Kidney (tissue), 14 donors: ENCODE results near the gene COL23A1. TPM values are rescaled to one million over a fixed set of nuclear protein-coding genes. Genes with fewer than 3 reads are reported as not detected.

Experiments used
- DNase-seq, 5 donors: peaks; one replicate each; pipeline ENCODE4 v3.0.0-alpha.2; 2013 to 2020
- FAIRE-seq: peaks from 2 replicates; lab custom pipeline; 2012; peaks lifted over from hg19 to GRCh38; lab: Jason Lieb, UNC
- H3K27ac ChIP-seq, 2 donors: one replicate each; pipeline ENCODE4 v1.7.0; 2013; ENCODE audit warnings: low read depth in 2 of 2, low read length in 2 of 2, inconsistent platforms in 1 of 2
- H3K27me3 ChIP-seq: one replicate; pipeline ENCODE4 v1.7.1; 2013; ENCODE audit warnings: low read length, inconsistent platforms; ENCODE audit not compliant: control insufficient read depth, insufficient read depth
- H3K36me3 ChIP-seq, 3 donors: one replicate each; pipeline versions ENCODE4 v1.7.0 to v1.7.1; 2013; ENCODE audit warnings: low read length in 3 of 3, control low read depth in 1 of 3, inconsistent platforms in 1 of 3; ENCODE audit not compliant: insufficient read depth in 3 of 3, control insufficient read depth in 2 of 3
- H3K4me1 ChIP-seq, 3 donors: one replicate each; pipeline versions ENCODE4 v1.7.0 to v1.7.1; 2013; ENCODE audit warnings: low read length in 3 of 3, inconsistent platforms in 1 of 3, low read depth in 1 of 3; ENCODE audit not compliant: control insufficient read depth in 2 of 3, insufficient read depth in 2 of 3
- H3K4me3 ChIP-seq, 3 donors: one replicate each; pipeline versions ENCODE4 v1.7.0 to v1.8.1; 2013; ENCODE audit warnings: low read length in 3 of 3, control low read depth in 1 of 3, inconsistent platforms in 1 of 3
- H3K9ac ChIP-seq, 3 donors: one replicate each; pipeline versions ENCODE4 v1.7.0 to v1.7.1; 2013; ENCODE audit warnings: low read length in 3 of 3, control low read depth in 1 of 3, inconsistent platforms in 1 of 3
- H3K9me3 ChIP-seq, 3 donors: one replicate each; pipeline versions ENCODE4 v1.7.0 to v1.7.1; 2013; ENCODE audit warnings: low read length in 3 of 3, control low read depth in 1 of 3, inconsistent platforms in 1 of 3; ENCODE audit not compliant: control insufficient read depth in 2 of 3, insufficient read depth in 1 of 3
- CTCF ChIP-seq: IDR thresholded peaks from 3 replicates; pipeline ENCODE4 v1.5.1; 2012; ENCODE audit warnings: mild to moderate bottlenecking, moderate library complexity, borderline replicate concordance; ENCODE audit not compliant: insufficient read depth; ENCODE audit errors: extremely low read depth
- intact Hi-C: fragments of 100-400 bp; cut with DNase I; formaldehyde crosslinking; loops from one replicate; pipeline ENCODE4 v1.11.1; 2022
- polyA plus RNA-seq: library from polyadenylated mRNA; stranded (reverse); fragments of 350-450 nt; fragmentation: Illumina TruSeq; extraction: RNeasy Lipid Tissue Mini Kit (QIAGEN cat#74804); gene quantifications from one replicate; pipeline ENCODE4 v1.2.3, GENCODE V29; 2014; ENCODE audit warnings: low read depth, low replicate concordance; ENCODE audit not compliant: insufficient read depth
- total RNA-seq: library from RNA; stranded (reverse); fragmentation: NEBNext Ultra II Directional; extraction: Animal tissue kit (Norgen Biotek cat#: 25700); gene quantifications from one replicate; pipeline ENCODE4 v1.2.1, GENCODE V29; 2021
- donor health status: control.
- donor health status: control.
- donor health status: control.
- donor health status: control.
- donor health status: control.
- donor health status: DM: yes; HTN: yes; CAD: no.
- donor health status: Normal renal cell carcinoma (clear cell type).

COL23A1 gene
- total and polyA plus RNA-seq, 2 donors from 2014 or later: 4.1 to 8.7 TPM

- intact Hi-C loops: no loop called here
- no peak overlapping the region for H3K27ac ChIP-seq
- no peak overlapping the region for H3K4me3 ChIP-seq
- H3K9ac ChIP-seq: no peak overlapping the region
- no peaks in the 10 kb centered on the region for H3K27me3 ChIP-seq
- no peaks in the 10 kb centered on the region for H3K36me3 ChIP-seq
- FAIRE-seq: no peak
- TF ChIP-seq CTCF: no peak
- no peaks in the 10 kb centered on the region for H3K4me1 ChIP-seq
- no peaks in the 10 kb centered on the region for H3K9me3 ChIP-seq
- DNase-seq: no peak
Observed at GRCh38 chr5:178341091-178341850, 248.9 kb downstream of the COL23A1 start.

- Histone ChIP-seq H3K36me3 (no peaks in the 10 kb centered on the region), H3K27me3 (no peaks in the 10 kb centered on the region), H3K4me3 (no peak overlapping the region), H3K27ac (no peak overlapping the region), H3K9me3 (no peaks in the 10 kb centered on the region), H3K4me1 (no peaks in the 10 kb centered on the region), H3K9ac (no peak overlapping the region)
- no peak for DNase-seq
- intact Hi-C loops: no loop called here
- TF ChIP-seq CTCF: no peak
- FAIRE-seq: no peak
Observed at GRCh38 chr5:178340637-178341036, 249.6 kb downstream of the COL23A1 start.

- FAIRE-seq (no peak), DNase-seq (no peak)
Observed at GRCh38 chr5:178340187-178340586, 250.0 kb downstream of the COL23A1 start.

More at GRCh38 chr5:178340187-178340586, 250.0 kb downstream of the COL23A1 start:
- intact Hi-C loops: no loop called here
- Histone ChIP-seq H3K27me3 (no peaks in the 10 kb centered on the region), H3K9ac (no peak overlapping the region), H3K4me3 (no peak overlapping the region), H3K9me3 (no peaks in the 10 kb centered on the region), H3K27ac (no peak overlapping the region), H3K36me3 (no peaks in the 10 kb centered on the region), H3K4me1 (no peaks in the 10 kb centered on the region)
- TF ChIP-seq CTCF: no peak
